HL-60 (cell line): ENCODE measurements around the gene SLCO1A2.

ENCODE experiments used
- CTCF ChIP-seq: IDR thresholded peaks from one replicate; pipeline ENCODE4 v1.5.1; 2011; ENCODE audit warnings: low read length, control low read depth, inconsistent platforms; ENCODE audit not compliant: insufficient read depth
- GABPA ChIP-seq: IDR thresholded peaks from 2 replicates; pipeline ENCODE4 v1.6.1; 2012; ENCODE audit warnings: low read depth
- POLR2AphosphoS5 ChIP-seq: IDR thresholded peaks from 2 replicates; pipeline ENCODE4 v1.6.1; 2012; ENCODE audit warnings: low read depth
- SPI1 ChIP-seq: IDR thresholded peaks from 2 replicates; pipeline ENCODE4 v1.6.1; 2012; ENCODE audit warnings: low read depth, mild to moderate bottlenecking, borderline replicate concordance
- TF ChIP-seq, protein P1 (sequence below): IDR thresholded peaks from 2 replicates; pipeline ENCODE4 v1.6.1; 2012; ENCODE audit warnings: low read depth; ENCODE audit not compliant: insufficient replicate concordance

DNA sequence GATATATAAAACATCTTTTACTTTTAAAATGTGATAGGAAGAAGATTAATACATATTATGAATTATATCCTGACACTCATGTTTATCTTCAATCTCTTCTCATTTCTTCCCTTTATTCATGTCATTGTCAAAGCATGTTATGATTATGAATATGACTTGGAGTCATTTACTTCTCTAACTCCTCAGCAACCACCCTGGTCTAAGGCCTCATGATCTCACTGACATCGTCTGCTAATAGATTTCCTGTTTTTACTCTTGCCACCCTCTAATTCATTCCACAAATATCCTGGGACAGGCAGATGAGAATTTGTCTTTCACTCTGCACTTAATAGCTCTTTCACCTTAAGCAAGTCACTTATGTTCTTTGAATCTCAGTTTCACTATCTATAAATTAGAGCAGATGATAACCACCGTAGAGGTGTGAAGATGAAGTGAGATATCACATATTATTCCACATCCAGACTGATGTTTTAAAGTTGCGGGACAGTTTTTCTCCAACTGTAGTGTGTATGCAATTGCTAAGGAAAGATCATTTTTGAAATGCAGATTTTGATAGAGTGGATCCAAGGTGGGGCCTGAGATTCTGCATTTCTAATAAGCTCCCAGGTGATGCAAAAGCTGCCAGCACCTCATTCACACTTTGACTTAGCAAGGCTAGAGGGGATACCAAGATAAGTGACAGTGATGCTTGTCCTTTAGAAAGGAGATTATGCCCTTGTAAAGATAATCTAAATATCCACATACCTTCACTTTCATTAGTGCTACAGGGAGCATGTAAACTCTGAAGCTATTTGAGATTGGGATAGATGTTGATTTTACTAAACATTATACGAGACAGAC, 34.6 kb upstream of the SLCO1A2 start:
- no peak for TF ChIP-seq CTCF
- TF ChIP-seq POLR2AphosphoS5: no peak
- TF ChIP-seq, protein P1, sequence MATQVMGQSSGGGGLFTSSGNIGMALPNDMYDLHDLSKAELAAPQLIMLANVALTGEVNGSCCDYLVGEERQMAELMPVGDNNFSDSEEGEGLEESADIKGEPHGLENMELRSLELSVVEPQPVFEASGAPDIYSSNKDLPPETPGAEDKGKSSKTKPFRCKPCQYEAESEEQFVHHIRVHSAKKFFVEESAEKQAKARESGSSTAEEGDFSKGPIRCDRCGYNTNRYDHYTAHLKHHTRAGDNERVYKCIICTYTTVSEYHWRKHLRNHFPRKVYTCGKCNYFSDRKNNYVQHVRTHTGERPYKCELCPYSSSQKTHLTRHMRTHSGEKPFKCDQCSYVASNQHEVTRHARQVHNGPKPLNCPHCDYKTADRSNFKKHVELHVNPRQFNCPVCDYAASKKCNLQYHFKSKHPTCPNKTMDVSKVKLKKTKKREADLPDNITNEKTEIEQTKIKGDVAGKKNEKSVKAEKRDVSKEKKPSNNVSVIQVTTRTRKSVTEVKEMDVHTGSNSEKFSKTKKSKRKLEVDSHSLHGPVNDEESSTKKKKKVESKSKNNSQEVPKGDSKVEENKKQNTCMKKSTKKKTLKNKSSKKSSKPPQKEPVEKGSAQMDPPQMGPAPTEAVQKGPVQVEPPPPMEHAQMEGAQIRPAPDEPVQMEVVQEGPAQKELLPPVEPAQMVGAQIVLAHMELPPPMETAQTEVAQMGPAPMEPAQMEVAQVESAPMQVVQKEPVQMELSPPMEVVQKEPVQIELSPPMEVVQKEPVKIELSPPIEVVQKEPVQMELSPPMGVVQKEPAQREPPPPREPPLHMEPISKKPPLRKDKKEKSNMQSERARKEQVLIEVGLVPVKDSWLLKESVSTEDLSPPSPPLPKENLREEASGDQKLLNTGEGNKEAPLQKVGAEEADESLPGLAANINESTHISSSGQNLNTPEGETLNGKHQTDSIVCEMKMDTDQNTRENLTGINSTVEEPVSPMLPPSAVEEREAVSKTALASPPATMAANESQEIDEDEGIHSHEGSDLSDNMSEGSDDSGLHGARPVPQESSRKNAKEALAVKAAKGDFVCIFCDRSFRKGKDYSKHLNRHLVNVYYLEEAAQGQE: no peak
- TF ChIP-seq GABPA: no peak
- no peak for TF ChIP-seq SPI1
